H1 (cell line): ENCODE measurements around the gene LMOD2. TPM values are rescaled to one million over a fixed set of nuclear protein-coding genes. Genes with fewer than 3 reads are reported as not detected.

Source experiments
- CTCF ChIA-PET: fragments of 300-600 bp; sonication (Branson Sonifier 250); formaldehyde crosslinking; loops from one replicate; lab custom pipeline; 2021; ENCODE audit not compliant: partially characterized antibody; lab: Charles Lee
- POLR2A ChIA-PET: fragments of 300-600 bp; sonication (Branson Sonifier 250); formaldehyde crosslinking; loops from one replicate; lab custom pipeline; 2021; ENCODE audit warnings: inconsistent platforms; ENCODE audit not compliant: partially characterized antibody; lab: Charles Lee
- DNase-seq, 2 experiments: peaks; one replicate each; pipeline versions ENCODE4 v3.0.0 to v3.0.0-alpha.2; 2010 to 2022; ENCODE audit warnings: low spot score in 2 of 2, low read depth in 1 of 2, mixed read lengths in 1 of 2
- FAIRE-seq: peaks from 2 replicates; lab custom pipeline; 2011; peaks lifted over from hg19 to GRCh38; lab: Jason Lieb, UNC
- H2AFZ ChIP-seq: 2 replicates; pipeline ENCODE4 v1.8.1; 2012; ENCODE audit warnings: low read length, inconsistent platforms
- H2AK5ac ChIP-seq: 2 replicates; pipeline ENCODE4 v1.6.1; 2013; ENCODE audit warnings: low read depth, low read length
- H2BK120ac ChIP-seq: replicated peaks from 2 replicates; pipeline ENCODE3; 2013; ENCODE audit warnings: low read depth, low read length, inconsistent platforms
- H2BK12ac ChIP-seq: 2 replicates; pipeline ENCODE4 v1.6.1; 2013; ENCODE audit warnings: low read depth, low read length
- H2BK15ac ChIP-seq: 2 replicates; pipeline ENCODE4 v1.6.1; 2013; ENCODE audit warnings: low read length
- H2BK20ac ChIP-seq: 2 replicates; pipeline ENCODE4 v1.6.1; 2013; ENCODE audit warnings: low read length
- H2BK5ac ChIP-seq: 2 replicates; pipeline ENCODE4 v1.6.1; 2013; ENCODE audit warnings: low read depth, low read length
- H3K14ac ChIP-seq: 2 replicates; pipeline ENCODE4 v1.6.1; 2013; ENCODE audit warnings: inconsistent platforms; ENCODE audit not compliant: insufficient read length
- H3K18ac ChIP-seq: 2 replicates; pipeline ENCODE4 v1.6.1; 2013; ENCODE audit warnings: low read length; ENCODE audit errors: extremely low read depth
- H3K23ac ChIP-seq: 2 replicates; pipeline ENCODE4 v1.6.1; 2013; ENCODE audit warnings: inconsistent platforms; ENCODE audit not compliant: insufficient read length
- H3K23me2 ChIP-seq: 2 replicates; pipeline ENCODE4 v1.6.1; 2013; ENCODE audit warnings: low read depth, low read length
- H3K27ac ChIP-seq: 2 replicates; pipeline ENCODE4 v1.6.1; 2011; ENCODE audit warnings: low read depth, low read length, inconsistent platforms
- H3K27me3 ChIP-seq, 4 experiments: replicated peaks in 1 of 4; 1 replicate in 1 of 4; 2 replicates in 3 of 4; pipeline versions ENCODE4 v1.6.1 to v1.8.1; 2011 to 2013; ENCODE audit warnings: low read length in 3 of 4, mild to moderate bottlenecking in 3 of 4, inconsistent platforms in 2 of 4, mixed read lengths in 2 of 4, moderate library complexity in 1 of 4; ENCODE audit not compliant: control insufficient read depth in 3 of 4, insufficient read depth in 3 of 4; ENCODE audit errors: extremely low read depth in 1 of 4
- H3K36me3 ChIP-seq, 4 experiments: 2 replicates each; pipeline versions ENCODE4 v1.6.1 to v1.8.1; 2011 to 2013; ENCODE audit warnings: mild to moderate bottlenecking in 4 of 4, low read length in 3 of 4, moderate library complexity in 2 of 4, control low read depth in 1 of 4, inconsistent platforms in 1 of 4; ENCODE audit not compliant: insufficient read depth in 4 of 4, control insufficient read depth in 2 of 4
- H3K4ac ChIP-seq: replicated peaks from 2 replicates; pipeline ENCODE3; 2013; ENCODE audit warnings: low read length, low read depth, mixed read lengths, inconsistent platforms; ENCODE audit not compliant: insufficient read length
- H3K4me1 ChIP-seq, 4 experiments: replicated peaks in 1 of 4; 1 replicate in 1 of 4; 2 replicates in 3 of 4; pipeline versions ENCODE4 v1.6.1 to v1.8.1; 2011 to 2013; ENCODE audit warnings: low read length in 3 of 4, inconsistent platforms in 2 of 4, mixed read lengths in 1 of 4; ENCODE audit not compliant: insufficient read depth in 4 of 4, control insufficient read depth in 3 of 4
- H3K4me2 ChIP-seq, 2 experiments: 2 replicates each; pipeline versions ENCODE4 v1.6.1 to v1.8.1; 2011 to 2013; ENCODE audit warnings: low read depth in 2 of 2, low read length in 2 of 2, control low read depth in 1 of 2, inconsistent platforms in 1 of 2, mild to moderate bottlenecking in 1 of 2; ENCODE audit not compliant: insufficient read depth in 1 of 2
- H3K4me3 ChIP-seq, 4 experiments: fragments of 200-600, 300-600 bp in 1 of 4; sonication (generic), shearing (Covaris generic), sonication (Bioruptor Twin) in 1 of 4; 2 replicates each; pipeline versions ENCODE4 v1.5.1 to v1.8.1; 2011 to 2016; ENCODE audit warnings: low read length in 4 of 4, low read depth in 3 of 4, control low read depth in 2 of 4, inconsistent platforms in 2 of 4, mild to moderate bottlenecking in 2 of 4, mixed read lengths in 1 of 4, moderate library complexity in 1 of 4; ENCODE audit not compliant: insufficient read depth in 2 of 4; ENCODE audit errors: extremely low read depth in 1 of 4
- H3K56ac ChIP-seq: replicated peaks from 2 replicates; pipeline ENCODE3; 2013; ENCODE audit warnings: low read depth, mild to moderate bottlenecking, mixed read lengths, low read length, inconsistent platforms; ENCODE audit not compliant: insufficient read length
- H3K79me1 ChIP-seq: 2 replicates; pipeline ENCODE4 v1.6.1; 2013; ENCODE audit warnings: low read depth, low read length, control low read depth
- H3K79me2 ChIP-seq, 2 experiments: 2 replicates each; pipeline versions ENCODE4 v1.6.1 to v1.8.1; 2012 to 2013; ENCODE audit warnings: low read length in 2 of 2, mild to moderate bottlenecking in 2 of 2, inconsistent platforms in 1 of 2; ENCODE audit not compliant: insufficient read depth in 2 of 2, control insufficient read depth in 1 of 2
- H3K9ac ChIP-seq, 4 experiments: replicated peaks in 1 of 4; 1 replicate in 1 of 4; 2 replicates in 3 of 4; pipeline versions ENCODE4 v1.6.1 to v1.8.1; 2011 to 2013; ENCODE audit warnings: low read depth in 3 of 4, low read length in 3 of 4, control low read depth in 2 of 4, mild to moderate bottlenecking in 2 of 4, moderate library complexity in 2 of 4, inconsistent platforms in 1 of 4; ENCODE audit errors: extremely low read depth in 1 of 4
- H3K9me3 ChIP-seq, 2 experiments: 2 replicates each; pipeline versions ENCODE4 v1.6.1 to v1.8.1; 2012 to 2013; ENCODE audit warnings: mild to moderate bottlenecking in 2 of 2, moderate library complexity in 2 of 2, control low read depth in 1 of 2, inconsistent platforms in 1 of 2, low read depth in 1 of 2, low read length in 1 of 2, mixed read lengths in 1 of 2; ENCODE audit not compliant: insufficient read depth in 2 of 2
- H4K20me1 ChIP-seq, 2 experiments: replicated peaks in 1 of 2; 2 replicates each; pipeline versions ENCODE3 to v1.8.1; 2011 to 2013; ENCODE audit warnings: inconsistent platforms in 2 of 2, low read length in 2 of 2, mild to moderate bottlenecking in 1 of 2; ENCODE audit not compliant: insufficient read depth in 2 of 2, control insufficient read depth in 1 of 2
- H4K5ac ChIP-seq: 2 replicates; pipeline ENCODE4 v1.6.1; 2013; ENCODE audit warnings: low read length, low read depth, mixed read lengths, inconsistent platforms; ENCODE audit not compliant: insufficient read length
- H4K8ac ChIP-seq: 2 replicates; pipeline ENCODE4 v1.8.0; 2013; ENCODE audit warnings: mild to moderate bottlenecking, moderate library complexity, low read length, inconsistent platforms; ENCODE audit not compliant: insufficient read depth; ENCODE audit errors: extremely low read depth
- H4K91ac ChIP-seq: replicated peaks from 2 replicates; pipeline ENCODE3; 2013; ENCODE audit warnings: low read length, mixed read lengths, inconsistent platforms; ENCODE audit not compliant: insufficient read length
- CTCF ChIP-seq, 3 experiments: IDR thresholded peaks; 1 replicate in 2 of 3; 2 replicates in 1 of 3; pipeline versions ENCODE4 v1.5.1 to v1.6.1; 2011; ENCODE audit warnings: low read length in 3 of 3, mild to moderate bottlenecking in 3 of 3, inconsistent platforms in 2 of 3, low read depth in 1 of 3, moderate library complexity in 1 of 3; ENCODE audit not compliant: insufficient read depth in 1 of 3; ENCODE audit errors: control extremely low read depth in 1 of 3
- HDAC2 ChIP-seq, 2 experiments: fragments of 300-600 bp in 1 of 2; sonication (generic) in 1 of 2; IDR thresholded peaks; 2 replicates each; pipeline ENCODE4 v1.6.1; 2011 to 2012; ENCODE audit warnings: low read depth in 2 of 2, low read length in 2 of 2, mild to moderate bottlenecking in 2 of 2, moderate library complexity in 2 of 2, borderline replicate concordance in 1 of 2, inconsistent platforms in 1 of 2
- PHF8 ChIP-seq: fragments of 200-600 bp; sonication (generic); conservative IDR thresholded peaks from 2 replicates; pipeline ENCODE4 v1.7.1; 2012; ENCODE audit warnings: low read depth, mild to moderate bottlenecking, inconsistent platforms, low read length, moderate library complexity
- RAD21 ChIP-seq, 2 experiments: IDR thresholded peaks in 1 of 2; conservative IDR thresholded peaks in 1 of 2; 2 replicates each; pipeline ENCODE4 v1.6.1; 2011; ENCODE audit warnings: low read depth in 2 of 2, low read length in 2 of 2, improper control_type of control experiment in 1 of 2, inconsistent platforms in 1 of 2, mild to moderate bottlenecking in 1 of 2, moderate library complexity in 1 of 2
- SIN3A ChIP-seq, 2 experiments: IDR thresholded peaks in 1 of 2; conservative IDR thresholded peaks in 1 of 2; 2 replicates each; pipeline ENCODE4 v1.6.1; 2011 to 2012; ENCODE audit warnings: low read length in 2 of 2, improper control_type of control experiment in 1 of 2, low read depth in 1 of 2, mild to moderate bottlenecking in 1 of 2
- WGBS, 2 experiments: shearing (Covaris generic) in 1 of 2; methylation state at CpG; one replicate each; pipeline versions ENCODE4 v1.1.6 to v1.1.7; 2013 to 2015; ENCODE audit warnings: low lambda C conversion rate in 2 of 2, mixed read lengths in 2 of 2, inconsistent platforms in 1 of 2, low coverage in 1 of 2, missing lambda C conversion rate in 1 of 2; ENCODE audit not compliant: insufficient replicate concordance in 2 of 2, insufficient coverage in 1 of 2, insufficient read length in 1 of 2; ENCODE audit errors: extremely low coverage in 1 of 2, missing lambda C conversion rate in 1 of 2; 5-methylcytosine and 5-hydroxymethylcytosine counted together
- polyA plus RNA-seq, 7 experiments: library from polyadenylated mRNA; depleted of rRNA in 3 of 7; stranded (reverse) in 5 of 7; unstranded in 2 of 7; fragments of >200 nt in 5 of 7; fragments of 200-250 nt in 2 of 7; gene quantifications; 1 replicate in 5 of 7; 2 replicates in 1 of 7; 4 replicates in 1 of 7; pipeline versions ENCODE4 v1.2.1 to v1.2.3, GENCODE V29; 2011 to 2013; ENCODE audit warnings: missing spikeins in 2 of 7, mixed read lengths in 2 of 7
- total RNA-seq: library from RNA; stranded (reverse); fragmentation: NEBNext Ultra II Directional; extraction: Animal tissue kit (Norgen Biotek cat#: 25700); gene quantifications from 2 replicates; pipeline ENCODE4 v1.2.1, GENCODE V29; 2021

Gene LMOD2
- total and polyA plus RNA-seq, 2 of the 8 experiments (the other 6 are each of a cell fraction or from before 2014, with no cell fraction given) = 0.03 to 0.22 TPM

DNA sequence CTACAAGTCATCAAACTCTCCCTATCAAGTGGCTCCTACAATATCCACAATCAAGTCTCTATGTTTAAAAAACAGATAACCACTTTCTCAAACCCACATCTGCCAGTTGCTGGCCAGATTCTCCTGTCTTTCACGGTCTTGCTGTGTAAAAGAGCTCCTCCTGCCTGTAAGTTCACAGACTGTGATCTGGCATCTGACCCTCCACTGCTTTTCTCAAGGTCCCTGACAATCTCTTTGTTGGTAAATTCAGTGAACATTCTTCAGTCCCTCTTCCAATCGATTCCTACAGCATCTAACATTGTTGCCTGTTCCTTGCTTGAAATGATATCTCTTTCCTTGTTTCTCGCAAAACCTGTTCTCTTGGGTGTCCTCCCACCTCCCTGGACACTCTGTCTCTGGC is 18.5 kb upstream of the LMOD2 start:
- no peak overlapping the region for H2BK120ac ChIP-seq
- no peaks in the 10 kb centered on the region for H3K36me3 ChIP-seq
- ChIA-PET POLR2A (interaction anchor here (1.5 kb wide), 1 partner anchor 235 kb away, joined by 4 read pairs; no protein-coding TSS in a partner anchor), CTCF (interaction anchor here (0.7 to 4.0 kb wide), 26 partner anchors 8 to 465 kb away, joined by 3 to 33 read pairs (median 8); partner anchors contain the start of gene ASB15)
- no peak overlapping the region for H4K8ac ChIP-seq
- H2BK5ac ChIP-seq = no peak overlapping the region
- H3K14ac ChIP-seq = no peak overlapping the region
- H2BK12ac ChIP-seq = no peak overlapping the region; the same call in 1 of the 2 replicates
- H3K9ac ChIP-seq = no peak overlapping the region
- H3K23ac ChIP-seq = no peak overlapping the region
- peak overlapping the region; percentile 92 for H2AFZ ChIP-seq
- no peak overlapping the region for H2AK5ac ChIP-seq
- H2BK15ac ChIP-seq = peak overlapping the region; percentile 62; the same call in 1 of the 2 replicates
- no peak overlapping the region for H3K18ac ChIP-seq
- no peak overlapping the region for H3K4me3 ChIP-seq
- no peaks in the 10 kb centered on the region for H3K27me3 ChIP-seq
- 0 out of 2 replicates have a peak, but pooled peaks cover 1% of the 10 kb centered on the region for H3K23me2 ChIP-seq
- WGBS, 2 experiments = 73% methylated on average over 3 of the region's 3 CpGs; no CpG with 5 or more reads in 1 of the 2 experiments
- no peaks in the 10 kb centered on the region for H3K79me1 ChIP-seq
- H4K5ac ChIP-seq = no peak overlapping the region
- no peaks in the 10 kb centered on the region for H3K79me2 ChIP-seq
- DNase-seq = no peak
- H3K4me2 ChIP-seq = no peak overlapping the region
- no peak overlapping the region for H3K4ac ChIP-seq
- peak; percentile 36 for FAIRE-seq
- no peaks in the 10 kb centered on the region for H4K20me1 ChIP-seq
- H4K91ac ChIP-seq = no peak overlapping the region
- H3K4me1 ChIP-seq = no peaks in the 10 kb centered on the region
- no peak overlapping the region for H3K27ac ChIP-seq
- H3K9me3 ChIP-seq = no peaks in the 10 kb centered on the region
- no peak overlapping the region for H3K56ac ChIP-seq
- H2BK20ac ChIP-seq = 0 out of 2 replicates have a peak overlapping the region, but pooled peaks have one; percentile 36
- TF ChIP-seq PHF8 (no peak), HDAC2 (IDR thresholded peaks at IDR 0.05; ENCODE audit: borderline replicate concordance in 1 of 2, low read depth in 2 of 2, low read length in 2 of 2) (no peak), SIN3A (conservative IDR thresholded peaks at IDR 0.05 in 1 of 2, IDR thresholded peaks at IDR 0.05 in 1 of 2; ENCODE audit: low read depth in 1 of 2, low read length in 2 of 2) (no peak), CTCF (IDR thresholded peaks at IDR 0.05; ENCODE audit: control extremely low read depth in 1 of 3, insufficient read depth in 1 of 3, low read depth in 1 of 3, low read length in 3 of 3) (peak in 2 of 3 experiments; percentile 13 to 42; a peak in 1 of 4 replicates), RAD21 (IDR thresholded peaks at IDR 0.05 in 1 of 2, conservative IDR thresholded peaks at IDR 0.05 in 1 of 2; ENCODE audit: low read depth in 2 of 2, low read length in 2 of 2) (peak in 1 of 2 experiments; percentile 30; a peak in 2 of 4 replicates)
